Parathyroid adenoma (tissue), 2 donors: Measurements from ENCODE around the gene AKNA.
"Not testable (repeated sequence)": the region's sequence is repeated elsewhere in the genome, so short reads cannot be mapped to it uniquely, and the experiment has no call there.

Experiments used
- H2AFZ ChIP-seq: fragments of 300-600 bp; sonication (generic); one replicate; pipeline ENCODE4 v1.7.0; 2017; ENCODE audit warnings: antibody characterized with exemption, mild to moderate bottlenecking
- H3K27ac ChIP-seq: fragments of 300-600 bp; sonication (generic); one replicate; pipeline ENCODE4 v1.7.0; 2017
- H3K27me3 ChIP-seq: fragments of 300-600 bp; sonication (generic); one replicate; pipeline ENCODE4 v1.7.0; 2017; ENCODE audit warnings: low read length; ENCODE audit not compliant: control insufficient read depth, insufficient read depth
- H3K36me3 ChIP-seq: fragments of 300-600 bp; sonication (generic); one replicate; pipeline ENCODE4 v1.7.0; 2017; ENCODE audit warnings: low read length; ENCODE audit not compliant: control insufficient read depth, insufficient read depth
- H3K4me1 ChIP-seq: fragments of 300-600 bp; sonication (generic); one replicate; pipeline ENCODE4 v1.7.0; 2017; ENCODE audit warnings: control low read depth
- H3K4me2 ChIP-seq: fragments of 300-600 bp; sonication (generic); one replicate; pipeline ENCODE4 v1.7.0; 2017; ENCODE audit warnings: low read length
- H3K4me3 ChIP-seq: fragments of 300-600 bp; sonication (generic); one replicate; pipeline ENCODE4 v1.7.0; 2017; ENCODE audit warnings: low read depth, low read length
- H3K79me2 ChIP-seq: fragments of 300-600 bp; sonication (generic); one replicate; pipeline ENCODE4 v1.7.0; 2017; ENCODE audit warnings: control low read depth
- H3K9ac ChIP-seq: fragments of 300-600 bp; sonication (generic); one replicate; pipeline ENCODE4 v1.7.0; 2017; ENCODE audit warnings: mild to moderate bottlenecking
- H3K9me3 ChIP-seq: fragments of 300-600 bp; sonication (generic); one replicate; pipeline ENCODE4 v1.7.0; 2017; ENCODE audit warnings: low read length; ENCODE audit not compliant: control insufficient read depth
- TF ChIP-seq, protein P1 (sequence below): fragments of 300-600 bp; sonication (generic); IDR thresholded peaks from one replicate; pipeline ENCODE4 v1.7.0; 2017; ENCODE audit warnings: antibody characterized with exemption, mild to moderate bottlenecking
- donor health status: primary hyperparathyroidism.

AKNA gene

DNA sequence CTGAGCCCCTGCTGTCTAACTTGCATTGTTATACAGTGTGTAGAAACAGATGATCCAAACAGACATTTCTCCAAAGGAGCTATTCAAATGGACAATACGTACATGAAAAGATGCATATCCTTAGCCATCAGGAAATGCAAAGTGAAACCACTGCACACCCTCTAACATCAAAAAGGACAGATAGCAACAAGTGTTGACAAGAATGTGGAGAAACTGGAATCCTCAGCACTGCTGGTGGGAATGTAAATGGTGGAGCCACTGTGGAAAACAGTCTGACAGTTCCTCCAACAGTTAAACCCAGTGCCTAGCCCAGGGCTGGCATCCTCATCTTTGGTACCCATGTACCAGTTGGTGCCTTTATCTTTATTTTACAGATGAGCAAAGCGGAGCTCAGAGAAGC is 49.6 kb downstream of the AKNA start:
- no peaks in the 10 kb centered on the region for H3K36me3 ChIP-seq
- no peak overlapping the region for H3K27ac ChIP-seq
- H3K4me3 ChIP-seq: no peak overlapping the region
- no peak overlapping the region for H3K4me2 ChIP-seq
- no peaks in the 10 kb centered on the region for H3K9me3 ChIP-seq
- no peak overlapping the region for H2AFZ ChIP-seq
- TF ChIP-seq, protein P1, sequence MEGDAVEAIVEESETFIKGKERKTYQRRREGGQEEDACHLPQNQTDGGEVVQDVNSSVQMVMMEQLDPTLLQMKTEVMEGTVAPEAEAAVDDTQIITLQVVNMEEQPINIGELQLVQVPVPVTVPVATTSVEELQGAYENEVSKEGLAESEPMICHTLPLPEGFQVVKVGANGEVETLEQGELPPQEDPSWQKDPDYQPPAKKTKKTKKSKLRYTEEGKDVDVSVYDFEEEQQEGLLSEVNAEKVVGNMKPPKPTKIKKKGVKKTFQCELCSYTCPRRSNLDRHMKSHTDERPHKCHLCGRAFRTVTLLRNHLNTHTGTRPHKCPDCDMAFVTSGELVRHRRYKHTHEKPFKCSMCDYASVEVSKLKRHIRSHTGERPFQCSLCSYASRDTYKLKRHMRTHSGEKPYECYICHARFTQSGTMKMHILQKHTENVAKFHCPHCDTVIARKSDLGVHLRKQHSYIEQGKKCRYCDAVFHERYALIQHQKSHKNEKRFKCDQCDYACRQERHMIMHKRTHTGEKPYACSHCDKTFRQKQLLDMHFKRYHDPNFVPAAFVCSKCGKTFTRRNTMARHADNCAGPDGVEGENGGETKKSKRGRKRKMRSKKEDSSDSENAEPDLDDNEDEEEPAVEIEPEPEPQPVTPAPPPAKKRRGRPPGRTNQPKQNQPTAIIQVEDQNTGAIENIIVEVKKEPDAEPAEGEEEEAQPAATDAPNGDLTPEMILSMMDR: no peak
- H3K79me2 ChIP-seq: no peaks in the 10 kb centered on the region
- H3K27me3 ChIP-seq: no peaks in the 10 kb centered on the region
- H3K9ac ChIP-seq: no peak overlapping the region
- H3K4me1 ChIP-seq: no peaks in the 10 kb centered on the region

DNA sequence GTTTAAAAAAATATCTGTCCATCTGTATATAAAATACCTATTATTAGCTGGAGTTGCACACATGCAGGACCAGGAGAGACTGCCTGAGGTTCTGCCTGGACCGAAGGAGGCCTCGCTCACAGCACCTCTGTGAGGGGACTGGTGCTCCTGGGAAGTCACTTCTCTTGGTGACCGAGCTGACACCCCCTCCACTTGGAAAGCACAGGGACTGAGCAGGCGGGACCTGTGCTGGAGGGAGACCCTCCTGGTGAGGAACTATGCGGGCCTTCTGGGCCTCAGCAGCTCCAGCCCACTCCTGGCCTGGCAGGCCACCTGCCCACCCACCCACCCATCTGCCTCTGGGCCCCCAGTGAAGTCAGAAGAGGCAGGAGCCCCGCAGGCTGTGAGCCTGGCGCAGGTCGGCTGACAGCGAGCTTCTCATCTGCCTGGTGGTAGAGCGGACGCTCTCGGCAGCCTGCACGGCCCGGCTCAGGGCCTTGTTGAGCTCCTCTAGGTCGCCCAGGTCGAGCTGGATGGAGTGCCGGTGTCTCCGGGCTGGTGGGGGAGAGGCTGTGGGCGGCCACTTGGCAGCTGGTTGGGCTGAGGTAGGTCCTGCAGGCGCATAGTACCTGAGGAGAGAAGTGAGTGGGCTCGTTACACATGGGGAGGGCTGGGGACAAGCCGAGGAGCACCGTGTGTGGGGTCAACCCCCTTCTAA is 50.9 kb downstream of the AKNA start:
- Histone ChIP-seq H3K36me3 (no peaks in the 10 kb centered on the region), H3K27me3 (no peaks in the 10 kb centered on the region), H2AFZ (no peak overlapping the region), H3K9ac (no peak overlapping the region), H3K79me2 (no peaks in the 10 kb centered on the region), H3K4me2 (no peak overlapping the region), H3K4me1 (no peaks in the 10 kb centered on the region), H3K4me3 (no peak overlapping the region), H3K27ac (no peak overlapping the region), H3K9me3 (no peaks in the 10 kb centered on the region)
- TF ChIP-seq, protein P1: no peak

DNA sequence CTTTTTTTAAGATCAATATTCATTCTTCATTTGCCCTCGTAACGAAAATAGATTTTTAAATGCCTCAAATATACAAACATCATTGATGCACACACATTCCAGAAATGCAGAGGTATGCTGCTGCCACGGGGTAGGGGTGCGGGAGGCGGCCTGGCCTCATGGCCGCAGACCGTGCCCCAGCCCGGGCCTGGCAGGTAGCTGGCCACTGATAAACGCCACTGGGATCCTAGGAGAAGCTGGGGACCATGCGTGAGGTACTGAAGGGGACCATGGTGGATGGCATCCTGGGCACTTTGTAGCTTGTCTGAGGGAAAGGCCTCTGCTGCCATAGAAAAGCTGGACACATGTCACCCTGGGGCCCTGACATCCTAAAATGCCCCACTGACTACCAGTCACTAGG is 51.6 kb downstream of the AKNA start:
- no peaks in the 10 kb centered on the region for H3K27me3 ChIP-seq
- H3K9me3 ChIP-seq: no peaks in the 10 kb centered on the region
- H3K27ac ChIP-seq: no peak overlapping the region
- no peaks in the 10 kb centered on the region for H3K79me2 ChIP-seq
- no peaks in the 10 kb centered on the region for H3K36me3 ChIP-seq
- no peak overlapping the region for H3K4me3 ChIP-seq
- no peaks in the 10 kb centered on the region for H3K4me1 ChIP-seq
- H2AFZ ChIP-seq: no peak overlapping the region
- no peak overlapping the region for H3K9ac ChIP-seq
- TF ChIP-seq, protein P1: no peak
- no peak overlapping the region for H3K4me2 ChIP-seq

DNA sequence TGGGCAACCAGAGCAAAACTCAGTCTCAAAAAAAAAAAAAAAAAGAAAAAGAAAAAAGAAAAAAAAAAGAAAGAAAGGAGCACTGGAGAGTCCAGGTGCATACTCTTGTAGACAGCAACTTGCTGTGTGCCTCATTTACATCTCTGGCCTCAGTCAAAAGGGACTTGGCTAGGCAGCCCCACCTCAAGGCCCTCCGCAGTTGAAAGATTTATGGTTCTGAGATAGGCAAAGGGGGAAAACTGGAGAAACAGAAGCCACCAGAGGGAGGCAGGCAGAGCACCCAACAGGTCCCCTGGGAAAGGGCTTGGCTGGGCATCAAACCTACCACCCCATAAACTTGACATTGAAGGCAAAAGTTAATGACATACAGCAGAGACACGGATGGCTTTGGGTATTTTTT is 52.0 kb downstream of the AKNA start:
- no peaks in the 10 kb centered on the region for H3K9me3 ChIP-seq
- no peak overlapping the region for H3K4me3 ChIP-seq
- H3K9ac ChIP-seq: no peak overlapping the region
- no peaks in the 10 kb centered on the region for H3K36me3 ChIP-seq
- no peaks in the 10 kb centered on the region for H3K79me2 ChIP-seq
- H3K27ac ChIP-seq: no peak overlapping the region
- H3K27me3 ChIP-seq: no peaks in the 10 kb centered on the region
- H2AFZ ChIP-seq: no peak overlapping the region
- no peak overlapping the region for H3K4me2 ChIP-seq
- TF ChIP-seq, protein P1: no peak
- no peaks in the 10 kb centered on the region for H3K4me1 ChIP-seq

DNA sequence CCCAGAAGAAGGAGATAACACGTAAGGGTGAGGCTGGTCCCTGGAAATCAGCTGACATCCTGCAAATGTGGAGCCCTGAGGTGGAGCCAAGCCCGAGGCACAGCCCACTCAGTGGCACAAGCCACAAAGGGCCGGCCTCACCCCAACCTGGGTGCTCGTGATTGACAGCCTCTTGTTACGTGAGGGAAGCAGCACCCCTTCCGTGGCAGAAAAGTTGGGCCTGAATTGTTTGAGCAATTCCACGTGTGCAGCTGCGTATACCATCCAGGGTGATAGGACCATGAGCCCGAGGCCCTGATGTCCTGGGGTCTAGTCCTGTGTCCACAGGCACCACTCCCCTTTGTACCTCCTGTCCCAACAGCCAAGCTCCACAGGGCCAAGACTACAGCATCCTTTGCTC is 53.3 kb downstream of the AKNA start:
- no peaks in the 10 kb centered on the region for H3K9me3 ChIP-seq
- H3K4me1 ChIP-seq: no peaks in the 10 kb centered on the region
- no peaks in the 10 kb centered on the region for H3K36me3 ChIP-seq
- H2AFZ ChIP-seq: no peak overlapping the region
- no peak overlapping the region for H3K9ac ChIP-seq
- TF ChIP-seq, protein P1: no peak
- H3K27me3 ChIP-seq: no peaks in the 10 kb centered on the region
- no peaks in the 10 kb centered on the region for H3K79me2 ChIP-seq
- no peak overlapping the region for H3K27ac ChIP-seq
- H3K4me3 ChIP-seq: no peak overlapping the region
- no peak overlapping the region for H3K4me2 ChIP-seq

DNA sequence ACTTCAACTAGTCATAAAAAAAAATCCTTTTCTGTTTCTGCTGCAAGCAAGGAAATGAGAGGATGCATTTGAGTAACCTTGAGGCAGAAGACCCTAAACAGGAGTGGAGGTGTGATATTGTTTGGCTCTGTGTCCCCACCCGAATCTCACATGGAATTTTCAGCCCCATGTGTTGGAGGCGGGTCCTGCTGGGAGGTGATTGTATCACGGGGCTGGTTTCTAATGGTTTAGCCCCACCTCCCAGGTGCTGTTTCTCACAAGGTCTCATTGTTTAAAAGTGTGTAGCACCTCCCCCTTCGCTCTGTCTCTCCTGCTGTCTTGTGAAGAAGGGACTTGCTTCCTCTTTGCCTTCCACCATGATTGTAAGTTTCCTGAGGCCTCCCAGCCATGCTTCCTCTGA is 54.1 kb downstream of the AKNA start:
- H3K4me3 ChIP-seq, H3K9me3 ChIP-seq, H3K36me3 ChIP-seq, H2AFZ ChIP-seq, H3K4me1 ChIP-seq, H3K27ac ChIP-seq, H3K9ac ChIP-seq, H3K79me2 ChIP-seq, H3K4me2 ChIP-seq, H3K27me3 ChIP-seq: not testable (repeated sequence)

DNA sequence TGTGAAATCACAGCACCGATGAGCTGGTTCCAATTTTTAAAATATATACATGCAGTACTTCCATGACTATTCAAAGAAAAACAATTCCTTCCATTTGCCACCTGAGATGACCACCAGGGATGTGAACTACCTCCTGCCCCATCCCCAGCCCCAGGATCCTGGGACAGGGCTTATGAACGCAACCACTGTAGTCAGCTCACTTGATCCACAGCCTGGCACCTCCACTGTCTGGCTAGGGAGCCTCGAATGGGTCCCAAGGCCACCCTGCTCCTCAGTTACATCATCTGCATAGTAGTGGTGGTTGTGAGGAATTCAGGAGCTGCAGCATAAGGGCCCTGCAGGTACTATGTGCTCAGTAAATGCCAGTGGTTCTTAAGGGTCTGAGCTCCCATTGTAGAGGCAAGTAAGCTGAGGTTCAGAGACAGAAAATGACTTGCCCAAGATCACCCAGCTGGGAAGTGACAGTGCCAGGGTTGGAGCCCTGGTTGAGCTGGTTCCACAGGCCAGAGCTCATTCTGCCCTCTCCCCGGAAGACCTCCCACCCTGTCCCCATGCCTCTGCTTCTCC is 55.2 kb downstream of the AKNA start:
- not testable (repeated sequence) for H2AFZ ChIP-seq, H3K27me3 ChIP-seq, H3K9me3 ChIP-seq, H3K27ac ChIP-seq, H3K4me2 ChIP-seq, H3K9ac ChIP-seq, H3K36me3 ChIP-seq, H3K4me1 ChIP-seq, H3K4me3 ChIP-seq, H3K79me2 ChIP-seq
